ENCODE results near the gene UIMC1.

- TF ChIP-seq CTCF (conservative IDR thresholded peaks at IDR 0.05; ENCODE audit: low read depth, low read length) (no peak), EZH2 (IDR thresholded peaks at IDR 0.05; ENCODE audit: borderline replicate concordance, low read depth, low read length, poor library complexity, severe bottlenecking) (no peak)
Observed at GRCh38 chr5:176943816-176944215, 62.8 kb downstream of the UIMC1 start.

Data from A673 (cell line).